BLaER1 treated with 17β-estradiol and CSF1 and Interleukin-3, amounts not matched to agents 10 nM and 100 nM (cell line): ENCODE data around the gene CAMK2G.
A peak's percentile ranks its signal among the peaks of the same experiment; 100 is the strongest.
"Not testable (repeated sequence)": the region's sequence is repeated elsewhere in the genome, so short reads cannot be mapped to it uniquely, and the experiment has no call there.

ENCODE experiments used
- H3K27ac ChIP-seq, 11 experiments: shearing (Covaris generic); formaldehyde crosslinking; 2 replicates each; pipeline ENCODE4 v1.8.1; 2022
- H3K27me3 ChIP-seq, 11 experiments: shearing (Covaris generic); formaldehyde crosslinking; 2 replicates each; pipeline ENCODE4 v1.8.1; 2022
- H3K36me3 ChIP-seq, 11 experiments: shearing (Covaris generic); formaldehyde crosslinking; 2 replicates each; pipeline ENCODE4 v1.8.1; 2022
- H3K4me1 ChIP-seq, 10 experiments: shearing (Covaris generic); formaldehyde crosslinking; 2 replicates each; pipeline ENCODE4 v1.8.1; 2022
- H3K4me2 ChIP-seq, 11 experiments: shearing (Covaris generic); formaldehyde crosslinking; 2 replicates each; pipeline ENCODE4 v1.8.1; 2022
- H3K4me3 ChIP-seq, 10 experiments: shearing (Covaris generic); formaldehyde crosslinking; 2 replicates each; pipeline ENCODE4 v1.8.1; 2022
- H3K9ac ChIP-seq, 11 experiments: shearing (Covaris generic); formaldehyde crosslinking; 2 replicates each; pipeline ENCODE4 v1.8.1; 2022
- H3K9me3 ChIP-seq, 11 experiments: shearing (Covaris generic); formaldehyde crosslinking; replicated peaks in 1 of 11; 2 replicates each; pipeline ENCODE4 v1.8.1; 2022
- H4K20me1 ChIP-seq, 11 experiments: shearing (Covaris generic); formaldehyde crosslinking; 2 replicates each; pipeline ENCODE4 v1.8.1; 2022
- Cebpa-rat ChIP-seq, 11 experiments: shearing (Covaris generic); IDR thresholded peaks; 2 replicates each; pipeline ENCODE4 v1.8.1; 2022

The CAMK2G gene

DNA sequence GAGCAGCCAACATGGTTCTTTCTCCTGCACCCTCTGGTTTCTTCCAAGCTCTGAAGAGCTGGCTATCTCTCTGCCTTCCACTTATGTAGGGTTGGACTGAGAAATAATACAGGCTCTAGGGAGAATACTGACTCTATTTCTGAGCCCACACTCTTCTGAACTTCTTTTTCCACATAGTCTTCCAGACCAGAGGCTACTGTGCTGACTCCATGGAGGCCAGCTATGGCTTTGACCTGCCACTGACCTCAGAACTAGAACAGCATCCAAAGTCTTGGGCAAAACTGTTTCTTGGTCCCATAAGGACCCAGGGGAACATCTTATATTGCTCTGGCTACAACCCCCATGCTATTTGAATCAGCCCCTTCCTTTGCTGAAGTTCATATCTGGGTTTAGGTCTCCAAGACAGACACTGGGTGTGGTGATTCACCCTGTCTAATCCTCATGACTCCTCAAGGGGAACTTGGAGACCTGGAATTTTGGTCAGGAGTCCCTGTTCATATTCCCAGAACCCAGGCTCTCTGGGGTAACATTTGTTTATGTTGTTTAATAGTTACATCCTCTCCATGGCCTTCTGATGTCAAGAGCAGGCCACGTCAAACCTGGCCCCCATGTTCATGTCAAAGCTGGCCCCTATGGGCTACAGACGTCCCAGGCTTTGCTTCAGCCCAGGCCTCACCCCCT lies 24.5 kb upstream of the CAMK2G start:
- peak overlapping the region; percentile 40 to 73 (median 58) for H3K4me2 ChIP-seq
- H3K4me1 ChIP-seq = peaks cover 20 to 78% (median 36%) of the 10 kb centered on the region in 10 experiments
- H4K20me1 ChIP-seq = no peaks in the 10 kb centered on the region
- no peaks in the 10 kb centered on the region for H3K9me3 ChIP-seq
- H3K4me3 ChIP-seq = no peak overlapping the region
- no peaks in the 10 kb centered on the region for H3K36me3 ChIP-seq
- no peak overlapping the region for H3K9ac ChIP-seq
- H3K27me3 ChIP-seq = no peaks in the 10 kb centered on the region
- TF ChIP-seq Cebpa-rat (IDR thresholded peaks at IDR 0.05) = no peak
- H3K27ac ChIP-seq = peak overlapping the region in 2 of 11 experiments; percentile 5 to 46; a peak in 2 of 22 replicates

DNA sequence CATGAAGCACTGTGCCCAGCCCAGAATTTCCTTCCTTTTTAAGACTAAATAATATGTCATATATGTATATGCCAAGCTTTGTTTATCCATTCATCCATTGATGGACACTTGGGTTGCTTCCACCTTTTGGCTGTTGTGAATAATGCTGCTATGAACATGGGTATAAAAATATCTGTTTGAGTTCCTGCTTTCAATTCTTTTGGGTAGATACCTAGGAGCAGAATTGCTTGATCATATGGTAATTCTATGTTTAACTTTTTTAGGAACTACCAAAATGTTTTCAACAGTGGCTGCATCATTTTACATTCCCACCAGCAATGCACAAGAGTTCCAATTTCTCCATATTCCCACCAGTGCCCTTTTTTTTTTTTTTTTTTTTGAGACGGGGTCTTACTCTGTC lies 23.3 kb upstream of the CAMK2G start:
- H3K9me3 ChIP-seq = no peaks in the 10 kb centered on the region
- TF ChIP-seq Cebpa-rat (IDR thresholded peaks at IDR 0.05) = no peak
- H3K9ac ChIP-seq = no peak overlapping the region
- H3K36me3 ChIP-seq = no peaks in the 10 kb centered on the region
- H3K27ac ChIP-seq = no peak overlapping the region
- peaks cover 20 to 71% (median 36%) of the 10 kb centered on the region in 10 experiments for H3K4me1 ChIP-seq
- no peaks in the 10 kb centered on the region for H4K20me1 ChIP-seq
- H3K27me3 ChIP-seq = no peaks in the 10 kb centered on the region
- H3K4me3 ChIP-seq = no peak overlapping the region
- no peak overlapping the region for H3K4me2 ChIP-seq

DNA sequence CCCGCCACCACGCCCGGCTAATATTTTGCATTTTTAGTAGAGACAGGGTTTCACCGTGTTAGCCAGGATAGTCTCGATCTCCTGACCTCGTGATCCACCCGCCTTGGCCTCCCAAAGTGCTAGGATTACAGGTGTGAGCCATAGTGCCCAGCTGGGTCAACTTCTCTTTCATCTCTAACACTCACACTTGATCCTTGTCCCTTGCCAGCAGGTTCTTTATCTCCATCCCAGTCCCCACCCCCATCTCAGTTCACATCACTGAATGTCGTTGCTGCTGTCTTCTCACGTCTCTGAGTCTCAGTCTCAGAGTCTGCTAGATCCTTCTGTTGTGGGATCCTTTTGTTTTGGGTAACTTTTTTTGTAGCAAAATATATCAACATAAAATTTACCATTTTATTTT lies 21.0 kb upstream of the CAMK2G start:
- Histone ChIP-seq H3K4me2 (0 out of 22 replicates have a peak overlapping the region, but pooled peaks of 1 of the 11 experiments have one; percentile 57), H3K4me1 (peaks cover 28 to 69% (median 35%) of the 10 kb centered on the region in 10 experiments), H3K27ac (peak overlapping the region in 1 of 11 experiments; percentile 0; a peak in 1 of 22 replicates)
- H3K9me3 ChIP-seq, H3K9ac ChIP-seq, H3K27me3 ChIP-seq, H3K4me3 ChIP-seq, H4K20me1 ChIP-seq, H3K36me3 ChIP-seq: not testable (repeated sequence)

DNA sequence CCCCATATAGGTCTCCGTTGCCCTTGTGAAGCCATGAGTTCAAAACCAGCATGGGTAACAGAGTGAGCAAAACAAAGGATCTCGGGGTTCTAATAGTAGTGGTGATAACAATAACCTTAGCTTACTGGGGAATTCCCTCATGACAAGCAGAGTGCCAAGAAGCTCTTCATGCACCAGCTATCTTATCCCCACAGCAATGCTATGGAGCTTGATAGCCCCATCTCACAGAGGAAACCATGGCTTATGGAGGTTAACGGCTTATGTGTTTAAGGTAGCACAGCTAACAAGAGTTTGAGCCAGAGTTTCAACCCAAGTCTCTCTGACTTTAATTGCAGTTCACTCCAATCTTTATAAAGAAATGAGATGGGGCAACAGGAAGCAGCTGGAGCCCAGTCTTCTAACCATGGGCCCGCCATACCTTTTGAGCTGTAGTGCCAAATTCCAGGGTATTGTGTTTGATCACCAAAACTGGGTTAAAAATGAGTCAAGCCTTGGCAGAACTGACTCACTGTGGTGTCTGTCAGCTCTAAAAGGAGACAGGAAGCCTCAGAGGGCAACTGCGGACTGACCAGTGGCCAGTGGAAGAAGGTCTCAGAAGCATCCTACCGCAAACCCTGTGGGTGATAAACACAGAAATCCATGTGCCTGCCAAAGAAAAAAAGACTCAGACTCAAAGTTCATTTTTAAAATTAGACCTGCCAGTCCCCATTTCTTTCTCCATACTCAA lies 20.1 kb upstream of the CAMK2G start:
- Histone ChIP-seq H3K36me3 (no peaks in the 10 kb centered on the region), H3K9me3 (no peaks in the 10 kb centered on the region), H3K4me1 (peaks cover 29 to 69% (median 36%) of the 10 kb centered on the region in 10 experiments), H3K4me2 (peak overlapping the region; percentile 13 to 77 (median 57)), H3K9ac (no peak overlapping the region; a peak in 2 of 22 replicates), H4K20me1 (no peaks in the 10 kb centered on the region), H3K27ac (peak overlapping the region in 9 of 11 experiments; percentile 3 to 60 (median 47); a peak in 16 of 22 replicates), H3K4me3 (no peak overlapping the region), H3K27me3 (no peaks in the 10 kb centered on the region)
- no peak for TF ChIP-seq Cebpa-rat (IDR thresholded peaks at IDR 0.05)

DNA sequence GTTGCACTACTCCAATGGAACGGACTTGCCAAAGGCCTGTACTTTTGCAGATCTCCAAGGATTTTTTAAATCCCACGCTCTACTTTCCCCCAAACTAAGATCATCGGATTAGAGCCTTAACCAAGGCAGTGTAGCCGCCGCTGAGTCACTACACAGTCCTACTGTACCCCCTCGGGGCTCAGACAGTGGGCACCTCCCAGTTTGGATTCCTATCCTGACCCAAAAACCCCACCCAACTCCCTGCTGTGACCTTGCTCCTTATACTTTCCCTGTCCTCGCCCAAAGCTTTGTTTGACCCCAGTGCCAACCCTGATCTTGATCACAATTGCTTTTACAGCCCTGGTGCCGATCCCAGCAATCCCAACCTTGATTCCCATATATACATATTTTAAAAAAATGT lies 19.1 kb upstream of the CAMK2G start:
- H3K36me3 ChIP-seq = no peaks in the 10 kb centered on the region
- no peak for TF ChIP-seq Cebpa-rat (IDR thresholded peaks at IDR 0.05)
- no peaks in the 10 kb centered on the region for H3K27me3 ChIP-seq
- H3K9me3 ChIP-seq = no peaks in the 10 kb centered on the region
- peak overlapping the region in 5 of 11 experiments; percentile 28 to 60 (median 44); a peak in 5 of 22 replicates for H3K27ac ChIP-seq
- no peak overlapping the region for H3K4me2 ChIP-seq
- peaks cover 35 to 65% (median 37%) of the 10 kb centered on the region in 10 experiments for H3K4me1 ChIP-seq
- no peaks in the 10 kb centered on the region for H4K20me1 ChIP-seq
- H3K4me3 ChIP-seq = no peak overlapping the region
- H3K9ac ChIP-seq = no peak overlapping the region

DNA sequence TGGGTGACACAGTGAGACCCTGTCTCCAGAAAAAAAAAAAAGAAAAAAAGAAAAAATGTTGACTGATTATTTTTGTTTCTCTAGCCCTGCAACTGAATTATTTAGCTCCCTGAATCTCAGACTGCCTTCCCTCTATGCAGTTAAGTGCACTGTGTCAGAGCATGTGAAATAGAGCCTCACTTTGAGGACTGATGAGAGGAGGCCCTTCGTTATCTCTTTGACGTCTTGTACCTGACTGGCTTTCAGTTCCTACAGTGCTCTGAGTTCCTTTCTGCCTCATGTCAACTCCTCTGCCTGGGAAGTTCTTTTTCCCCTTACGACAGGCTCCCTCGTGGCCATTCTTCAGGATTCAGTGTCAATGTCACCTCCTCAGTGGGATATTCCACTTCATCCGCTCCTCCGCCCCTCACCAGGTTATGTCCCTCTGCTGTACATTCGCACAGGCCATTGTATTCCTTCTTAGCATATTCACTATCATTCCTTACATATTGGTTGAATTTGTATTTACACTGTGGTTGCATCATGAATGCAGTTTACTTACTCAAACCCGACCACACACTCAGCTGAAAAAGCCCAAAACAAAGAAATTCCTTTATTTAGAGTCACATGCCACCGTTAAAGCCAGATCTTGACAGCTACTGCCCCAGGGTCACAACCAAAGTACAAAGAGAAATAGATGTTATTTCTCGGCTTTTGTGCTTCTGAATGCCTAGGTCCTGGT lies 18.1 kb upstream of the CAMK2G start:
- Histone ChIP-seq H3K27ac (no peak overlapping the region), H3K9ac (no peak overlapping the region), H4K20me1 (no peaks in the 10 kb centered on the region), H3K4me3 (no peak overlapping the region), H3K27me3 (no peaks in the 10 kb centered on the region), H3K9me3 (no peaks in the 10 kb centered on the region), H3K36me3 (no peaks in the 10 kb centered on the region), H3K4me2 (peak overlapping the region in 2 of 11 experiments; percentile 15 to 16; a peak in 2 of 22 replicates), H3K4me1 (peaks cover 43 to 68% (median 47%) of the 10 kb centered on the region in 10 experiments)
- TF ChIP-seq Cebpa-rat (IDR thresholded peaks at IDR 0.05) = no peak

DNA sequence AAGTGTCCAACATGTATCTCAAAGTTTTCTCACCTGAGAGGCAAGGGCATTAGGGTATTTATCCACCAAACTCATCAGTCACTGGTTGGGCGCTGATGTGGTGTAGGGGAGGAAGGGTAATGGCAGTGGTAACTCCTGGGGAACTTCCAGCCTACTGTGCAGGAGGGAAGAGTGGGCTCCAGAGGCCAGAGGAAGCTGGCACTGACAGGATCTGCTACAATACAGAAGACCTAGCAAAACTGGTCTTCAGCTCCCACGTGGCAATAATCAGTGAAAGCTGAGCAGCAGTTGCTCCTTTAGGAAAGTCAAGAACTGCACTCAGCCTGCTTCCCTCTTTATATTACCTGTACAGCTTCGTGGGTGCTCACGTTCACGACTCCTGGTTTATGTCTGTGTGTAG lies 17.2 kb upstream of the CAMK2G start:
- Histone ChIP-seq H3K4me3 (no peak overlapping the region), H3K36me3 (no peaks in the 10 kb centered on the region), H3K4me1 (peaks cover 52 to 75% (median 56%) of the 10 kb centered on the region in 10 experiments), H3K9me3 (no peaks in the 10 kb centered on the region), H3K9ac (no peak overlapping the region), H3K27ac (no peak overlapping the region), H4K20me1 (no peaks in the 10 kb centered on the region), H3K27me3 (no peaks in the 10 kb centered on the region), H3K4me2 (peak overlapping the region in 2 of 11 experiments; percentile 51 to 60; a peak in 5 of 22 replicates)
- TF ChIP-seq Cebpa-rat (IDR thresholded peaks at IDR 0.05) = no peak

DNA sequence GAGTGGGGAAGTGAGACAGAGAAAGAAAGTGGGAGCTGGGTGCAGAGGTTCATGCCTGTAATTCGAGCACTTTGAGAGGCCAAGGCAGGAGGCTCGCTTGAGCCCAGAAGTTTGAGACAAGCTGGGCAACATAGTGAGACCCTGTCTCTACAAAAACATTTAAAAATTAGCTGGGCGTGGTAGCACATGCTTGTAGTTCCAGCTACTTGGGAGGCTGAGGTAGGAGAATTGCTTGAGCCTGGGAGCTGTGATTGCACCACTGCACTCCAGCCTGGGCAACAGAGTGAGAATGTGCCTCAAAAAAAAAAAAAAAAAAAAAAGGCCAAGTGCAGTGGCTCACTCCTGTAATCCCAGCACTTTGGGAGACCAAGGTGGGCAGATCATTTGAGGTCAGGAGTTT lies 16.5 kb upstream of the CAMK2G start:
- not testable (repeated sequence) for H3K9me3 ChIP-seq, H3K4me3 ChIP-seq, H3K9ac ChIP-seq, H3K36me3 ChIP-seq, H4K20me1 ChIP-seq, H3K27me3 ChIP-seq
- peak overlapping the region in 6 of 11 experiments; percentile 21 to 60 (median 51); a peak in 10 of 22 replicates for H3K4me2 ChIP-seq
- H3K27ac ChIP-seq = peak overlapping the region in 3 of 11 experiments; percentile 11 to 37 (median 12); a peak in 4 of 22 replicates
- peaks cover 56 to 79% (median 61%) of the 10 kb centered on the region in 10 experiments for H3K4me1 ChIP-seq

DNA sequence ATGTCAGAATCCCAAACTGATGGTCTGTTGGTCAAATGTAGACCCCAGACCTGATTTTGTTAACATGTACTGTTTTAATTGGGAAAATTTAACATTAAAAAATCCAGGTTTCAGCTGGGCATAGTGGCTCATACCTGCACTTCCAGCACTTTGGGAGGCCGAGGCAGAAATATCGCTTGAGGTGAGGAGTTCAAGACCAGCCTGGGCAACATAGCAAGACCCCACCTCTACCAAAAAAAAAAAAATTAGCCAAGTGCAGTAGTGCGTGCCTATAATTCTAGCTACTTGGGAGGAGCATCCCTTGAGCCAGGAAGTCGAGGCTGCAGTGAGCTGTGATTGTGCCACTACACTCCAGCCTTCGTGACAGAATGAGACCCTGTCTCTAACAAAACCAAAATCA lies 15.9 kb upstream of the CAMK2G start:
- no peak overlapping the region for H3K4me3 ChIP-seq
- H3K27ac ChIP-seq = peak overlapping the region in 3 of 11 experiments; percentile 11 to 38 (median 37); a peak in 6 of 22 replicates
- peak overlapping the region; percentile 26 to 60 (median 42); a peak in 13 of 22 replicates for H3K4me2 ChIP-seq
- H4K20me1 ChIP-seq = no peaks in the 10 kb centered on the region
- no peaks in the 10 kb centered on the region for H3K36me3 ChIP-seq
- no peaks in the 10 kb centered on the region for H3K9me3 ChIP-seq
- H3K27me3 ChIP-seq = no peaks in the 10 kb centered on the region
- H3K9ac ChIP-seq = no peak overlapping the region
- no peak for TF ChIP-seq Cebpa-rat (IDR thresholded peaks at IDR 0.05)
- H3K4me1 ChIP-seq = peaks cover 56 to 78% (median 61%) of the 10 kb centered on the region in 10 experiments

DNA sequence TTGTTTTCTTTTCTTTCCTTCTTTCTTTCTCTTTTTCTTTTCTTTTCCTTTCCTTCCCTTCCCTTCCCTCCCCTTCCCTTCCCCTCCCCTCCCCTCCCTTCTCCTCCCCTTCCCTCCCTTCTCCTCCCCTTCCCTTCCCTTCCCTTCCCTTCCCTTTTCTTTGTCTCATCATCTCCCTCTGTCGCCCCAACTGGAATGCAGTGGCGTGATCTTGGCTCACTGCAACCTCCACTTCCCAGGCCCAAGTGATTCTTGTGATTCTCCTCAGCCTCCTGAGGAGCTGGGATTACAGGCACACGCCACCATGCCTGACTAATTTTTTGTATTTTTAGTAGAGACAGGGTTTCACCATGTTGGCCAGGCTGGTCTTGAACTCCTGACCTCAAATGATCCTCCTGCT lies 15.1 kb upstream of the CAMK2G start:
- H3K36me3 ChIP-seq, H3K9ac ChIP-seq, H4K20me1 ChIP-seq, H3K27me3 ChIP-seq, H3K9me3 ChIP-seq, H3K4me3 ChIP-seq: not testable (repeated sequence)
- Histone ChIP-seq H3K27ac (peak overlapping the region in 8 of 11 experiments; percentile 11 to 41 (median 33); a peak in 10 of 22 replicates), H3K4me2 (peak overlapping the region; percentile 26 to 60 (median 43); a peak in 18 of 22 replicates), H3K4me1 (peaks cover 51 to 69% (median 55%) of the 10 kb centered on the region in 10 experiments)
